ENCODE data around the gene EPHX1.
"Not testable (repeated sequence)": the region's sequence is repeated elsewhere in the genome, so short reads cannot be mapped to it uniquely, and the experiment has no call there.

Gene EPHX1

GRCh38 chr1:225777058-225777582 is 32.8 kb upstream of the EPHX1 start:
- FAIRE-seq (no peak), DNase-seq (ENCODE audit: insufficient read length, low spot score) (no peak)

GRCh38 chr1:225777583-225778336 is 32.2 kb upstream of the EPHX1 start, which contains the start of gene SRP9:
Gene SRP9 (plus strand): TSS chr1:225777826. CDS start chr1:225777941, 115 bp downstream.
- DNase-seq (ENCODE audit: insufficient read length, low spot score), result peak; percentile 88
- FAIRE-seq, result peak; percentile 99

- FAIRE-seq (no peak), DNase-seq (ENCODE audit: insufficient read length, low spot score) (no peak)
These were observed 31.6 kb upstream of the EPHX1 start for GRCh38 chr1:225778337-225778669.

GRCh38 chr1:225779165-225779564 is 30.8 kb upstream of the EPHX1 start:
- not testable (repeated sequence) for DNase-seq (ENCODE audit: insufficient read length, low spot score); FAIRE-seq

- DNase-seq (ENCODE audit: insufficient read length, low spot score) (no peak), FAIRE-seq (no peak)
These were observed 29.8 kb upstream of the EPHX1 start for GRCh38 chr1:225780134-225780533.

- FAIRE-seq (no peak), DNase-seq (ENCODE audit: insufficient read length, low spot score) (no peak)
These were observed 29.3 kb upstream of the EPHX1 start for GRCh38 chr1:225780630-225781029.

GRCh38 chr1:225789142-225789541 is 20.8 kb upstream of the EPHX1 start:
- peak; percentile 80 for FAIRE-seq
- DNase-seq (ENCODE audit: insufficient read length, low spot score), result not testable (repeated sequence)

- DNase-seq (ENCODE audit: insufficient read length, low spot score) (no peak), FAIRE-seq (no peak)
These were observed 15.0 kb upstream of the EPHX1 start for GRCh38 chr1:225794954-225795353.

GRCh38 chr1:225796097-225796496 is 13.8 kb upstream of the EPHX1 start:
- not testable (repeated sequence) for DNase-seq (ENCODE audit: insufficient read length, low spot score); FAIRE-seq

GRCh38 chr1:225801146-225801545 is 8.8 kb upstream of the EPHX1 start:
- not testable (repeated sequence) for DNase-seq (ENCODE audit: insufficient read length, low spot score); FAIRE-seq

- no peak for FAIRE-seq
- no peak for DNase-seq (ENCODE audit: insufficient read length, low spot score)
These were observed 3.7 kb upstream of the EPHX1 start for GRCh38 chr1:225806249-225806648.

- DNase-seq (ENCODE audit: insufficient read length, low spot score); FAIRE-seq: not testable (repeated sequence)
These were observed 3.2 kb upstream of the EPHX1 start for GRCh38 chr1:225806736-225807135.

GRCh38 chr1:225808136-225808535 is 1.8 kb upstream of the EPHX1 start:
- DNase-seq (ENCODE audit: insufficient read length, low spot score), result no peak
- no peak for FAIRE-seq

- FAIRE-seq; DNase-seq (ENCODE audit: insufficient read length, low spot score): not testable (repeated sequence)
These were observed 935 bp downstream of the EPHX1 start for GRCh38 chr1:225810579-225811538.

GRCh38 chr1:225811622-225812487 is 1.9 kb downstream of the EPHX1 start:
- DNase-seq (ENCODE audit: insufficient read length, low spot score) (no peak), FAIRE-seq (no peak)

GRCh38 chr1:225812488-225813213 is 2.7 kb downstream of the EPHX1 start:
- DNase-seq (ENCODE audit: insufficient read length, low spot score) (no peak), FAIRE-seq (no peak)

GRCh38 chr1:225813214-225813964 is 3.5 kb downstream of the EPHX1 start:
- FAIRE-seq, result no peak
- no peak for DNase-seq (ENCODE audit: insufficient read length, low spot score)

- no peak for FAIRE-seq
These were observed 4.5 kb downstream of the EPHX1 start for GRCh38 chr1:225814381-225814780.

GRCh38 chr1:225815090-225815489 is 5.2 kb downstream of the EPHX1 start:
- not testable (repeated sequence) for DNase-seq (ENCODE audit: insufficient read length, low spot score); FAIRE-seq

More at GRCh38 chr1:225814381-225814780, 4.5 kb downstream of the EPHX1 start:
- no peak for DNase-seq (ENCODE audit: insufficient read length, low spot score)

Measured in GM19239 (cell line).